GM23248 (cell line): ENCODE measurements around the gene MYRIP. TPM values are rescaled to one million over a fixed set of nuclear protein-coding genes. Genes with fewer than 3 reads are reported as not detected.
"Not testable (repeated sequence)": the region's sequence is repeated elsewhere in the genome, so short reads cannot be mapped to it uniquely, and the experiment has no call there.

Experiments used
- DNase-seq: peaks from one replicate; pipeline ENCODE4 v3.0.0-alpha.2; 2015
- H2AFZ ChIP-seq: fragments of 200-600 bp; sonication (generic); 2 replicates; pipeline ENCODE4 v1.6.1; 2016; ENCODE audit warnings: antibody characterized with exemption
- H3F3A ChIP-seq: fragments of 200-600 bp; sonication (generic); 2 replicates; pipeline ENCODE4 v1.6.1; 2016; ENCODE audit warnings: mild to moderate bottlenecking, antibody characterized with exemption, mixed run types; ENCODE audit not compliant: insufficient read depth
- H3K27ac ChIP-seq: fragments of 200-600 bp; sonication (generic); 2 replicates; pipeline ENCODE4 v1.5.1; 2016; ENCODE audit warnings: mild to moderate bottlenecking
- H3K27me3 ChIP-seq: fragments of 200-600 bp; sonication (generic); replicated peaks from 2 replicates; pipeline ENCODE4 v1.6.1; 2016; ENCODE audit warnings: mild to moderate bottlenecking; ENCODE audit not compliant: insufficient read depth
- H3K36me3 ChIP-seq: fragments of 200-600 bp; sonication (generic); 2 replicates; pipeline ENCODE4 v1.6.1; 2016; ENCODE audit warnings: low read depth, mild to moderate bottlenecking
- H3K4me1 ChIP-seq: fragments of 200-600 bp; sonication (generic); 2 replicates; pipeline ENCODE4 v1.6.1; 2016; ENCODE audit warnings: mild to moderate bottlenecking; ENCODE audit not compliant: insufficient read depth
- H3K4me2 ChIP-seq: fragments of 200-600 bp; sonication (generic); one replicate; pipeline ENCODE4 v1.6.1; 2016; ENCODE audit warnings: mild to moderate bottlenecking; ENCODE audit not compliant: unreplicated experiment
- H3K4me3 ChIP-seq: fragments of 200-600 bp; sonication (generic); 2 replicates; pipeline ENCODE4 v1.5.1; 2016; ENCODE audit warnings: mild to moderate bottlenecking
- H3K79me2 ChIP-seq: fragments of 200-600 bp; sonication (generic); 2 replicates; pipeline ENCODE4 v1.6.1; 2016; ENCODE audit warnings: mild to moderate bottlenecking; ENCODE audit not compliant: insufficient read depth
- H3K9ac ChIP-seq: fragments of 200-600 bp; sonication (generic); 2 replicates; pipeline ENCODE4 v1.6.1; 2016; ENCODE audit warnings: mild to moderate bottlenecking
- H3K9me2 ChIP-seq: fragments of 200-600 bp; sonication (generic); 2 replicates; pipeline ENCODE4 v1.6.1; 2016; ENCODE audit warnings: mixed run types, mild to moderate bottlenecking, moderate library complexity; ENCODE audit not compliant: insufficient read depth
- H3K9me3 ChIP-seq: fragments of 200-600 bp; sonication (generic); one replicate; pipeline ENCODE4 v1.6.1; 2017; ENCODE audit warnings: low read depth
- H4K20me1 ChIP-seq: fragments of 200-600 bp; sonication (generic); 2 replicates; pipeline ENCODE4 v1.6.0; 2016; ENCODE audit not compliant: insufficient read depth
- EZH2 ChIP-seq: fragments of 200-600 bp; sonication (generic); IDR thresholded peaks from 2 replicates; pipeline ENCODE4 v1.6.1; 2018; ENCODE audit warnings: antibody characterized with exemption, mild to moderate bottlenecking; ENCODE audit not compliant: insufficient read depth, poor library complexity, severe bottlenecking
- EZH2phosphoT487 ChIP-seq: fragments of 200-600 bp; sonication (generic); IDR thresholded peaks from 2 replicates; pipeline ENCODE4 v1.6.1; 2018; ENCODE audit warnings: antibody characterized with exemption, moderate library complexity, mild to moderate bottlenecking, low read depth; ENCODE audit not compliant: insufficient read depth
- WGBS, 2 experiments: methylation state at CpG; one replicate each; pipeline ENCODE4 v1.1.6; 2015 to 2017; ENCODE audit warnings: low lambda C conversion rate in 2 of 2, low coverage in 1 of 2; ENCODE audit errors: missing lambda C conversion rate in 2 of 2; 5-methylcytosine and 5-hydroxymethylcytosine counted together
- in situ Hi-C: fragments of 300-500 bp; cut with MboI; formaldehyde crosslinking; loops from 2 replicates; pipeline ENCODE4 v1.15.0; 2020
- polyA plus RNA-seq: library from polyadenylated mRNA; unstranded; fragments of >200 nt; fragmentation: Nextera tagmentation; extraction: Ambion mirVana; gene quantifications from 2 replicates; pipeline ENCODE4 v1.2.1, GENCODE V29; 2016
- total RNA-seq: library from RNA; depleted of rRNA; stranded (reverse); fragments of >200 nt; shearing (Covaris generic); gene quantifications from 2 replicates; pipeline ENCODE4 v1.2.3, GENCODE V29; 2014

MYRIP gene
- total and polyA plus RNA-seq, 2 experiments from 2014 or later, result 0.11 to 0.32 TPM

DNA sequence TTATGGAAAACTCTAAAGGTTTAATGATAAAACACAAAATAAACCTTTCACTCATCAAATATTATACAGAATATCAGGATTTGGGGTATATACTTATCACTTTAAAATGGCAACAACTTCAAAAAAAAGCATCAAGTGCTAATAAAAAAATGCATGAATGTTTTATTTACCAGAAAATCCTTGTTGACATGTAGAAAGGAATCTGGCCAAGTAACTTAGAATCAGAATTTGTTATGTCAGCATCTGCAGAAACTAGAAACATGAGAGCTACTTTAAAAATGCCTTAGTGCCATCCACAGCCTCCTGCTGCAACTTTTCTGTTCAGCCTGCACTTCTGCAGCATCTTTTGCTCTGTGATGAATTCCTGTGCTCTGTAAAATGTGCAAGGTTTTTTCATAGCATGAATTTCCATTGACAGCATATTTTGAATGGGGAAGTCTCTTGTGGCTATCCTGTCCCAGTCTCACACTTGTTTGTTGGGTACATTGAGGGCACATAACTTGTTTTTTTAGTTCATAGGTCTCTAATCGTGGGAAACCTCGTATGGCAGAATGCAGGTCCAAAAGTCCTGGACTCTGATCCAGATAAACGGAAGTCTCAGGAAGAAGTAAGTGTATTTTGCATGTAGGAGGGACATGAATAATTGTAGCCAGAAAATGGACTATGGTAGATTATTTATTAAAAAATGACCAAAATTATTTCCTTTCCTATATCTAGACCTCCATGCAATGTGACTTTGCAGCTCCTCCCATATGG lies 21.1 kb upstream of the MYRIP start:
- TF ChIP-seq EZH2phosphoT487 (no peak), EZH2 (no peak)
- Histone ChIP-seq H3K4me1 (no peaks in the 10 kb centered on the region), H3K9me2 (no peaks in the 10 kb centered on the region), H3K27ac (no peak overlapping the region), H3K4me3 (no peak overlapping the region), H3F3A (no peaks in the 10 kb centered on the region), H2AFZ (no peak overlapping the region), H3K79me2 (no peaks in the 10 kb centered on the region), H3K9ac (no peak overlapping the region), H3K36me3 (no peaks in the 10 kb centered on the region), H3K27me3 (no peaks in the 10 kb centered on the region), H3K9me3 (no peaks in the 10 kb centered on the region), H4K20me1 (no peaks in the 10 kb centered on the region), H3K4me2 (no peak overlapping the region)
- in situ Hi-C loops, result no loop called here
- DNase-seq, result no peak
- WGBS, 2 experiments, result 38 to 53% methylated on average over 3 of the region's 3 CpGs

GRCh38 chr3:39791603-39792002 lies 17.8 kb upstream of the MYRIP start:
- in situ Hi-C loops, result no loop called here
- H3K4me1 ChIP-seq, result no peaks in the 10 kb centered on the region
- H3K9me2 ChIP-seq, result no peaks in the 10 kb centered on the region
- 46 to 53% methylated on average over 3 of the region's 3 CpGs for WGBS, 2 experiments
- TF ChIP-seq EZH2 (no peak), EZH2phosphoT487 (no peak)
- DNase-seq, result no peak
- H3K4me2 ChIP-seq, result no peak overlapping the region
- no peak overlapping the region for H3K27ac ChIP-seq
- no peaks in the 10 kb centered on the region for H3K79me2 ChIP-seq
- no peak overlapping the region for H3K9ac ChIP-seq
- H2AFZ ChIP-seq, result no peak overlapping the region
- no peaks in the 10 kb centered on the region for H3K9me3 ChIP-seq
- H3K36me3 ChIP-seq, result no peaks in the 10 kb centered on the region
- H3K4me3 ChIP-seq, result no peak overlapping the region
- H4K20me1 ChIP-seq, result no peaks in the 10 kb centered on the region
- H3K27me3 ChIP-seq, result no peaks in the 10 kb centered on the region
- H3F3A ChIP-seq, result no peaks in the 10 kb centered on the region

GRCh38 chr3:39794880-39795279 lies 14.5 kb upstream of the MYRIP start:
- no peaks in the 10 kb centered on the region for H3F3A ChIP-seq
- H3K4me1 ChIP-seq, result no peaks in the 10 kb centered on the region
- no peaks in the 10 kb centered on the region for H3K36me3 ChIP-seq
- H3K9ac ChIP-seq, result no peak overlapping the region
- 22 to 30% methylated on average over 6 of the region's 6 CpGs for WGBS, 2 experiments
- no peak overlapping the region for H3K27ac ChIP-seq
- no peaks in the 10 kb centered on the region for H3K9me3 ChIP-seq
- H3K4me3 ChIP-seq, result no peak overlapping the region
- H3K27me3 ChIP-seq, result no peaks in the 10 kb centered on the region
- H3K9me2 ChIP-seq, result no peaks in the 10 kb centered on the region
- no peak overlapping the region for H3K4me2 ChIP-seq
- TF ChIP-seq EZH2, result no peak
- no peak for TF ChIP-seq EZH2phosphoT487
- H3K79me2 ChIP-seq, result no peaks in the 10 kb centered on the region
- DNase-seq, result no peak
- in situ Hi-C loops, result no loop called here
- no peaks in the 10 kb centered on the region for H4K20me1 ChIP-seq
- H2AFZ ChIP-seq, result no peak overlapping the region

GRCh38 chr3:39801216-39801615 lies 8.2 kb upstream of the MYRIP start:
- no peak for DNase-seq
- H3K4me2 ChIP-seq, result no peak overlapping the region
- no peaks in the 10 kb centered on the region for H3K4me1 ChIP-seq
- H3K4me3 ChIP-seq, result no peak overlapping the region
- in situ Hi-C loops, result no loop called here
- no peaks in the 10 kb centered on the region for H3F3A ChIP-seq
- TF ChIP-seq EZH2phosphoT487, result no peak
- no peak for TF ChIP-seq EZH2
- no peaks in the 10 kb centered on the region for H3K36me3 ChIP-seq
- H3K79me2 ChIP-seq, result no peaks in the 10 kb centered on the region
- peaks cover 8% of the 10 kb centered on the region; the same call in 1 of the 2 replicates for H3K27me3 ChIP-seq
- no peak overlapping the region for H3K9ac ChIP-seq
- H3K27ac ChIP-seq, result no peak overlapping the region
- no peaks in the 10 kb centered on the region for H3K9me2 ChIP-seq
- H3K9me3 ChIP-seq, result no peaks in the 10 kb centered on the region
- H4K20me1 ChIP-seq, result no peaks in the 10 kb centered on the region
- no peak overlapping the region for H2AFZ ChIP-seq

DNA sequence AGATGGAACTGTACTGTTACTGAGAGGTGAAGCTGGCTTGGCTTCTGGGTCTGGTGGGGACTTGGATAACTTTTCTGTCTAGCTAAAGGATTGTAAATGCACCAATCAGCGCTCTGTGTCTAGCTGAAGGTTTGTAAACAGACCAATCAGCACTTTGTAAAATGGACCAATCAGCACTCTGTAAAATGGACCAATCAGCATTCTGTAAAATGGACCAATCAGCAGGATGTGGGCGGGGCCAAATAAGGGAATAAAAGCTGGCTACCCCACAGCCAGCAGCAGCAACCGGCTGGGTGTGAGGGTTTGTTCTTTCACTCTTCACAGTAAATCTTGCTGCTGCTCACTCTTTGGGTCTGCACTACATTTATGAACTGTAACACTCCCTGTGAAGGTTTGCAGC lies 6.9 kb upstream of the MYRIP start:
- H2AFZ ChIP-seq, H3K36me3 ChIP-seq, H3K9me2 ChIP-seq, H3K27ac ChIP-seq, H3K4me1 ChIP-seq, H3K4me2 ChIP-seq, H3K4me3 ChIP-seq, H3K79me2 ChIP-seq, H3F3A ChIP-seq, H3K9ac ChIP-seq, H3K9me3 ChIP-seq, DNase-seq, in situ Hi-C loops, H4K20me1 ChIP-seq: not testable (repeated sequence)
- WGBS, 2 experiments, result 70 to 72% methylated on average over 3 of the region's 3 CpGs
- H3K27me3 ChIP-seq, result peaks cover 18% of the 10 kb centered on the region; the same call in 1 of the 2 replicates
